ENCODE results near the gene PITPNC1.

DNA sequence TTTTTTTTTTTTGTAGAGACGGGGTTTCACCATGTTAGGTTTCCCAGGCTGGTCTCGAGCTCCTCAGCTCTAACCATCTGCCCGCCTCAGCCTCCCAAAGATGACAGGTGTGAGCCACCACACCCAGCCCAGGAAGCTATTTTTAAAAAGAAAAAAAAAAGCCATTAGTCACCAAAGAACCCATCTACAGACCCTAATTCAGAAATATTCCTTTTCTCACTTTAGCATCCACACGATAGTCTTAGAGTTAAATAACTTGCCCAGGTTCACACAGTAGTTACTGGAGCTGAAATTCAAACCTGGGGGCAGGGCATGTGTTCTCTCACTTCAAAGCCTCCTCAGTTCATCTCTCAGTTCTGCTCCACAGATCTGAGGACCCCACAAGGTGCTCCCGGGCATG is 270.4 kb downstream of the PITPNC1 start:
- TF ChIP-seq POLR2AphosphoS5 (IDR thresholded peaks at IDR 0.05; ENCODE audit: low read depth, low read length) (no peak), FOXP2 (optimal IDR thresholded peaks at IDR 0.05; ENCODE audit: borderline replicate concordance, extremely low read depth, extremely low read length, insufficient read depth) (no peak), TAF1 (IDR thresholded peaks at IDR 0.05; ENCODE audit: borderline replicate concordance, insufficient read depth, low read length) (no peak)

All from PFSK-1 (cell line).